ENCODE measurements around the gene VAV2. TPM values are rescaled to one million over a fixed set of nuclear protein-coding genes. Genes with fewer than 3 reads are reported as not detected.

The VAV2 gene
- total RNA-seq, 1 experiment from 2014 or later: 24.7 TPM

DNA sequence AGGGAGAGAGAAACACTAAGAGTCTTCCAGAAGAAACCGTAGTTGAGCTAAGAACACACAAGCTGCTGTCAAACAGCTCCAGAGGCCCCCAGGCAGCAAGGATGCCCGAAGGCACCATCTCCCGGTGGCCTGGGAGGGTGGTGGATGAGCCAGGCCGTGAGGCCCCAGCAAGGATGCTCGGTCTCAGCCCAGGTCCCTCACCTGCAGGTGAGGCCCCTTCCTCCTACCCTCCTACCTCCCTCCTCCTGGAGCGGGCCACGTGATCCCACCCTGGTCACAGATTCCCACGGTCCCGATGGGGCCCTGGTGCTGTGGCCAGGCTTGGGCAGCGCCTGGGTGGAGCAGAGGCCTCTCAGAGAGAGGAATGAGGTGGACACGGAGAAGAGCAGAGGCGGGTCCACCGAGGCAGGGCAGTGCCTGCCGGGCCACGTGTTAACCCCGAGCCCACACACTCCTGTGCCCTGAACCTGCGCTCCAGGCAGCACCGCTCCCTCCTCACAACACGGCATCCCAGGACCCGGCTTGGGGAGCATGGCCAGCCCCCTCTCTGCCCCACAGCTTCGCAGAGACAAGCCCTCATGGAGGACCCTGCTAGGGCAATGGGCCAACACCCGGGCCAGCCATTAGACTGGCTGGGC, 158.6 kb downstream of the VAV2 start:
- intact Hi-C loops (cut with micrococcal nuclease; ENCODE audit: unreplicated experiment) (no loop called here), in situ Hi-C loops (cut with HindIII; ENCODE audit: low pct_unique_long_range_greater_than_20kb, low sequenced_read_pairs) (no loop called here)
- no peaks in the 10 kb centered on the region for H3K36me3 ChIP-seq (ENCODE audit: control insufficient read depth, insufficient read depth, low read length)
- no peaks in the 10 kb centered on the region for H3K4me1 ChIP-seq (ENCODE audit: control insufficient read depth, insufficient read depth, low read length)
- H3K27ac ChIP-seq (ENCODE audit: low read length): no peak overlapping the region
- ChIA-PET POLR2A (no interaction called here), CTCF (no interaction called here)
- H3K4me3 ChIP-seq (ENCODE audit: low read depth in 2 of 2, low read length in 2 of 2): no peak overlapping the region
- no TSS peak for BruUV-seq (replicated peaks)
- DNase-seq (ENCODE audit: low read depth, low spot score): no peak
- no peak for ATAC-seq
- H3K27me3 ChIP-seq (ENCODE audit: control insufficient read depth, insufficient read depth, low read length): no peaks in the 10 kb centered on the region
- H3K9me3 ChIP-seq (ENCODE audit: control insufficient read depth, insufficient read depth, low read depth, low read length): no peaks in the 10 kb centered on the region
- TF ChIP-seq, protein P1, sequence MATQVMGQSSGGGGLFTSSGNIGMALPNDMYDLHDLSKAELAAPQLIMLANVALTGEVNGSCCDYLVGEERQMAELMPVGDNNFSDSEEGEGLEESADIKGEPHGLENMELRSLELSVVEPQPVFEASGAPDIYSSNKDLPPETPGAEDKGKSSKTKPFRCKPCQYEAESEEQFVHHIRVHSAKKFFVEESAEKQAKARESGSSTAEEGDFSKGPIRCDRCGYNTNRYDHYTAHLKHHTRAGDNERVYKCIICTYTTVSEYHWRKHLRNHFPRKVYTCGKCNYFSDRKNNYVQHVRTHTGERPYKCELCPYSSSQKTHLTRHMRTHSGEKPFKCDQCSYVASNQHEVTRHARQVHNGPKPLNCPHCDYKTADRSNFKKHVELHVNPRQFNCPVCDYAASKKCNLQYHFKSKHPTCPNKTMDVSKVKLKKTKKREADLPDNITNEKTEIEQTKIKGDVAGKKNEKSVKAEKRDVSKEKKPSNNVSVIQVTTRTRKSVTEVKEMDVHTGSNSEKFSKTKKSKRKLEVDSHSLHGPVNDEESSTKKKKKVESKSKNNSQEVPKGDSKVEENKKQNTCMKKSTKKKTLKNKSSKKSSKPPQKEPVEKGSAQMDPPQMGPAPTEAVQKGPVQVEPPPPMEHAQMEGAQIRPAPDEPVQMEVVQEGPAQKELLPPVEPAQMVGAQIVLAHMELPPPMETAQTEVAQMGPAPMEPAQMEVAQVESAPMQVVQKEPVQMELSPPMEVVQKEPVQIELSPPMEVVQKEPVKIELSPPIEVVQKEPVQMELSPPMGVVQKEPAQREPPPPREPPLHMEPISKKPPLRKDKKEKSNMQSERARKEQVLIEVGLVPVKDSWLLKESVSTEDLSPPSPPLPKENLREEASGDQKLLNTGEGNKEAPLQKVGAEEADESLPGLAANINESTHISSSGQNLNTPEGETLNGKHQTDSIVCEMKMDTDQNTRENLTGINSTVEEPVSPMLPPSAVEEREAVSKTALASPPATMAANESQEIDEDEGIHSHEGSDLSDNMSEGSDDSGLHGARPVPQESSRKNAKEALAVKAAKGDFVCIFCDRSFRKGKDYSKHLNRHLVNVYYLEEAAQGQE (IDR thresholded peaks at IDR 0.05; ENCODE audit: insufficient read depth in 1 of 2, low read depth in 2 of 2, low read length in 1 of 2): no peak
- TF ChIP-seq POLR2AphosphoS5 (IDR thresholded peaks at IDR 0.05; ENCODE audit: low read depth, low read length) (no peak), SIN3A (IDR thresholded peaks at IDR 0.05; ENCODE audit: borderline replicate concordance, insufficient read depth, low read depth, low read length) (no peak), TCF7L2 (IDR thresholded peaks at IDR 0.05; ENCODE audit: low read depth, low read length) (no peak)
- TF ChIP-seq, protein P2, sequence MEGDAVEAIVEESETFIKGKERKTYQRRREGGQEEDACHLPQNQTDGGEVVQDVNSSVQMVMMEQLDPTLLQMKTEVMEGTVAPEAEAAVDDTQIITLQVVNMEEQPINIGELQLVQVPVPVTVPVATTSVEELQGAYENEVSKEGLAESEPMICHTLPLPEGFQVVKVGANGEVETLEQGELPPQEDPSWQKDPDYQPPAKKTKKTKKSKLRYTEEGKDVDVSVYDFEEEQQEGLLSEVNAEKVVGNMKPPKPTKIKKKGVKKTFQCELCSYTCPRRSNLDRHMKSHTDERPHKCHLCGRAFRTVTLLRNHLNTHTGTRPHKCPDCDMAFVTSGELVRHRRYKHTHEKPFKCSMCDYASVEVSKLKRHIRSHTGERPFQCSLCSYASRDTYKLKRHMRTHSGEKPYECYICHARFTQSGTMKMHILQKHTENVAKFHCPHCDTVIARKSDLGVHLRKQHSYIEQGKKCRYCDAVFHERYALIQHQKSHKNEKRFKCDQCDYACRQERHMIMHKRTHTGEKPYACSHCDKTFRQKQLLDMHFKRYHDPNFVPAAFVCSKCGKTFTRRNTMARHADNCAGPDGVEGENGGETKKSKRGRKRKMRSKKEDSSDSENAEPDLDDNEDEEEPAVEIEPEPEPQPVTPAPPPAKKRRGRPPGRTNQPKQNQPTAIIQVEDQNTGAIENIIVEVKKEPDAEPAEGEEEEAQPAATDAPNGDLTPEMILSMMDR (IDR thresholded peaks at IDR 0.05): no peak

GRCh38 chr9:133832877-133833276, 159.2 kb downstream of the VAV2 start:
- H3K9me3 ChIP-seq (ENCODE audit: control insufficient read depth, insufficient read depth, low read depth, low read length): no peaks in the 10 kb centered on the region
- no TSS peak for BruUV-seq (replicated peaks)
- ChIA-PET CTCF (no interaction called here), POLR2A (no interaction called here)
- H3K4me1 ChIP-seq (ENCODE audit: control insufficient read depth, insufficient read depth, low read length): no peaks in the 10 kb centered on the region
- no peak for ATAC-seq
- no peaks in the 10 kb centered on the region for H3K27me3 ChIP-seq (ENCODE audit: control insufficient read depth, insufficient read depth, low read length)
- in situ Hi-C loops (cut with HindIII; ENCODE audit: low pct_unique_long_range_greater_than_20kb, low sequenced_read_pairs) (no loop called here), intact Hi-C loops (cut with micrococcal nuclease; ENCODE audit: unreplicated experiment) (no loop called here)
- no peak overlapping the region for H3K27ac ChIP-seq (ENCODE audit: low read length)
- H3K4me3 ChIP-seq (ENCODE audit: low read depth in 2 of 2, low read length in 2 of 2): no peak overlapping the region
- no peaks in the 10 kb centered on the region for H3K36me3 ChIP-seq (ENCODE audit: control insufficient read depth, insufficient read depth, low read length)
- TF ChIP-seq TCF7L2 (IDR thresholded peaks at IDR 0.05; ENCODE audit: low read depth, low read length) (no peak), SIN3A (IDR thresholded peaks at IDR 0.05; ENCODE audit: borderline replicate concordance, insufficient read depth, low read depth, low read length) (no peak), POLR2AphosphoS5 (IDR thresholded peaks at IDR 0.05; ENCODE audit: low read depth, low read length) (no peak)
- TF ChIP-seq, protein P1 (IDR thresholded peaks at IDR 0.05; ENCODE audit: insufficient read depth in 1 of 2, low read depth in 2 of 2, low read length in 1 of 2): no peak
- TF ChIP-seq, protein P2 (IDR thresholded peaks at IDR 0.05): no peak
- DNase-seq (ENCODE audit: low read depth, low spot score): no peak
